Measurements from ENCODE around the gene KRTAP12-4.
"Not testable (repeated sequence)": the region's sequence is repeated elsewhere in the genome, so short reads cannot be mapped to it uniquely, and the experiment has no call there.

Gene KRTAP12-4

GRCh38 chr21:44628707-44629391 is 25.6 kb downstream of the KRTAP12-4 start:
- no peak for DNase-seq

- not testable (repeated sequence) for DNase-seq
Measured at GRCh38 chr21:44627831-44628233, 26.6 kb downstream of the KRTAP12-4 start.

GRCh38 chr21:44627181-44627822 is 27.2 kb downstream of the KRTAP12-4 start:
- DNase-seq: not testable (repeated sequence)

- DNase-seq: no peak
Measured at GRCh38 chr21:44626673-44627143, 27.8 kb downstream of the KRTAP12-4 start, which contains the start of gene KRTAP10-9. Gene KRTAP10-9, plus strand, starts transcription at chr21:44627093. Its CDS starts 79 bp downstream, at chr21:44627172.

- no peak for DNase-seq
Measured at GRCh38 chr21:44626262-44626661, 28.2 kb downstream of the KRTAP12-4 start.

- no peak for DNase-seq
Measured at GRCh38 chr21:44625756-44626155, 28.7 kb downstream of the KRTAP12-4 start.

GRCh38 chr21:44623575-44623974 is 30.9 kb downstream of the KRTAP12-4 start:
- no peak for DNase-seq

- DNase-seq: no peak
Measured at GRCh38 chr21:44619886-44620285, 34.6 kb downstream of the KRTAP12-4 start.

- no peak for DNase-seq
Measured at GRCh38 chr21:44618909-44619308, 35.5 kb downstream of the KRTAP12-4 start.

- no peak for DNase-seq
Measured at GRCh38 chr21:44618504-44618903, 36.0 kb downstream of the KRTAP12-4 start.

GRCh38 chr21:44617071-44617501 is 37.4 kb downstream of the KRTAP12-4 start:
- no peak for DNase-seq

GRCh38 chr21:44616591-44616926 is 37.9 kb downstream of the KRTAP12-4 start:
- DNase-seq: no peak

GRCh38 chr21:44615911-44616590 is 38.4 kb downstream of the KRTAP12-4 start:
- DNase-seq: no peak

- DNase-seq: no peak
Measured at GRCh38 chr21:44615466-44615865, 39.0 kb downstream of the KRTAP12-4 start.

- DNase-seq: no peak
Measured at GRCh38 chr21:44614961-44615391, 39.5 kb downstream of the KRTAP12-4 start.

- no peak for DNase-seq
Measured at GRCh38 chr21:44614161-44614631, 40.3 kb downstream of the KRTAP12-4 start.

GRCh38 chr21:44613386-44614155 is 40.9 kb downstream of the KRTAP12-4 start:
- no peak for DNase-seq

GRCh38 chr21:44612669-44613229 is 41.7 kb downstream of the KRTAP12-4 start:
- no peak for DNase-seq

- no peak for DNase-seq
Measured at GRCh38 chr21:44612029-44612486, 42.4 kb downstream of the KRTAP12-4 start, which contains the start of gene KRTAP10-8. Gene KRTAP10-8, plus strand, starts transcription at chr21:44612079. Its CDS starts 22 bp downstream, at chr21:44612101.

- no peak for DNase-seq
Measured at GRCh38 chr21:44611551-44611950, 42.9 kb downstream of the KRTAP12-4 start.

- not testable (repeated sequence) for DNase-seq
Measured at GRCh38 chr21:44610157-44610843, 44.2 kb downstream of the KRTAP12-4 start.

- DNase-seq: no peak
Measured at GRCh38 chr21:44609193-44609592, 45.3 kb downstream of the KRTAP12-4 start.

Data from NCI-H526 treated with DMSO at 0.1 percent for 48 hours (cell line).